Measurements from ENCODE around the gene DLX6.

The DLX6 gene

GRCh38 chr7:96996111-96996957, 9.0 kb upstream of the DLX6 start:
- no peak for DNase-seq (ENCODE audit: low spot score)

- no peak for DNase-seq (ENCODE audit: low spot score)
These were observed 8.3 kb upstream of the DLX6 start for GRCh38 chr7:96996958-96997511.

DNA sequence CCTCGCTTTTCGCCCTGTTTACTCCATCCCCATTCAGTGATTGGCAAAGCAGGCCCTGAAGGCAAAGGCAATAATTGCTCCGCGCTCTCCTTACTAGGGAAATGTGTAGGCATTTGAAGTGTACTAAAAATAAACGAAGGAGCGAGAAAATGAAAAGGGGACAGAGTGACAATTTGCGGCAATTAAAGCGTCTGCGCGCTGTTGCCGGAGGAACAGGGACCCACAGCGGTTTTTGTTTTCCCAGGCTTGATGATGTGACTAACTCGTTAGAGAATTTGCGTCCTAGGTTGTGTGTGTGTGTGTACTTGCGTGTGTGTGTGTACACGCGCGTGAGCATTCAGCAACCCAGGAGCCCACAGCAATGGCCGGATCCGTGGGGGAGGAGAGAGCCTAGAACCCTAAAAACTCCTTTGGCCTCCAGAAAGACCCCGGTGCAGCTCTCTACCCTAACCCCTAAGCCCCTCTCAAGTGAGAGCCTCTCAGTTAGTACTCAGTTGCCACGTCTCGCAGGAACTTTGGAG, 7.8 kb upstream of the DLX6 start:
- DNase-seq (ENCODE audit: low spot score): no peak

DNA sequence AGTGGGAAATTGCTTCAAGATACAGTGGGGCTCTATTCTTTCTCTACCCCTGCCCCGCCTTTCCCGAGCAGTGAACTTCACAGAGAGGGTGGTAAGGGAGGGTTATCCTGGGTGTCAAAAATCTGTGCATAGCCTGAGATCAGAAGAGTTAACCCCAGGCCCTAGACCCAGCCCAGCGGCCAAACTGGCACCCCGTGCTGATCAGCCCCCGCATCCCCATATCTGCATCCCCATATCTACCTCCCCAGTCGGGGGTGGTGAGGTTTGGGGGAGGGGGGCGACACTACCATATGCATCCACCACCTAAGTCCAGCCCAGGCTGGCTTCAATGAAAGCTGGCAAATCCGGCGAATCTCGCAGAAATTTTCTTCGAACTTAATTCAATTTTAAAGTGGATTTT, 7.0 kb upstream of the DLX6 start:
- no peak for DNase-seq (ENCODE audit: low spot score)

DNA sequence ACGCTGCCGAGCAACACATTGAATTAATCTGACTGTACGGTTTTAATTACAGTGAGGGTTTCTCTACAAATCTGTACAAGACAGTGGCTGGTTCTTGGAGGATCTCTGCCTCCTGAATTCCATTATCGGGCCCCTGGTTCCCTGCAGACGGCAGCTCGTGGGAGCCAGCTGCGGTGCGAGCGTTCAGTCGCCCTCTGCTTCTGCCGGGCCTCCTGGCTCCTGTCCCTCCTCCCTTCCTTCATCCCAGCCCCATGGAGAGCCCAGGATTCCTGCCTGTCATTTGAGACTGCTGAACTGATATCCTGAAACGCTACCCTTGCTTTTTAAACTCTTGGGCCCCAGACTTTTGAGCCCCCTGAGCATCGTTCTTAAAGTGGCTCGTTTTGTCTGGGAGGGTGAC, 6.6 kb upstream of the DLX6 start:
- DNase-seq (ENCODE audit: low spot score): no peak

GRCh38 chr7:97001221-97001620, 4.1 kb upstream of the DLX6 start:
- DNase-seq (ENCODE audit: low spot score): no peak

GRCh38 chr7:97001656-97002554, 3.4 kb upstream of the DLX6 start:
- no peak for DNase-seq (ENCODE audit: low spot score)

DNA sequence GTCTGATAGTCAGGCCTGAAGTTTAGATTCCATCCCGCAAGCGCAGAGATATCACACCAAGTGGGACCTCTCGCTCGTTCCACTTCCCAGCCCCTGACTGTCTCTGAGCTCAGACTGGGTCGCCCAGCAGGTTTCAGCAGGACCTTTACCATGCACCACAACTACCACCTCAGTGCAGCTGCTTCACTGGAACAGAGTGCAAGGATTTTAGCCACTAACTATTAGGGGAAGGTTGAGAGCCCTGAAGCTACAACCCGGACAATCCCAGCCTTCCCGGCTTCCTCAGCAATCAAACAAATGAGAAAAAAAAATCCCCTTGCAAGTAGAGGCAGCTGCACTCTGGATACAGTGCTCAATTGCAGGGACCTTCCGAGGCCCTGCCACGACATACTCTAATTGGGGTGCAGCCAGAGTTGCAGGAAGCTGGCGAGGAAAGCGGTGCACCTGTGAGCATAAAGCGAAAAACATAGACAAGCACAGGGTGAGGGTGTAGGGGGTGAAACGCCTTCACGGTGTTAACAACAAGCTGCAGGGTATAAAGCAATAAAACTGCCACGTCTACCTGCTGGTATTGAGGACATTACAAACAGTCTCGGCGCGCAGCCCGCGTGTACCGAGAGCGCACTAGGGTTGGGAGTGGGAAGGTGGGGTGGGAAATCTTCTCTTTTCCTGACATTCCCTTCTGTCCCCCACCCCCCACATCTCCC, 2.6 kb upstream of the DLX6 start:
- DNase-seq (ENCODE audit: low spot score): no peak

DNA sequence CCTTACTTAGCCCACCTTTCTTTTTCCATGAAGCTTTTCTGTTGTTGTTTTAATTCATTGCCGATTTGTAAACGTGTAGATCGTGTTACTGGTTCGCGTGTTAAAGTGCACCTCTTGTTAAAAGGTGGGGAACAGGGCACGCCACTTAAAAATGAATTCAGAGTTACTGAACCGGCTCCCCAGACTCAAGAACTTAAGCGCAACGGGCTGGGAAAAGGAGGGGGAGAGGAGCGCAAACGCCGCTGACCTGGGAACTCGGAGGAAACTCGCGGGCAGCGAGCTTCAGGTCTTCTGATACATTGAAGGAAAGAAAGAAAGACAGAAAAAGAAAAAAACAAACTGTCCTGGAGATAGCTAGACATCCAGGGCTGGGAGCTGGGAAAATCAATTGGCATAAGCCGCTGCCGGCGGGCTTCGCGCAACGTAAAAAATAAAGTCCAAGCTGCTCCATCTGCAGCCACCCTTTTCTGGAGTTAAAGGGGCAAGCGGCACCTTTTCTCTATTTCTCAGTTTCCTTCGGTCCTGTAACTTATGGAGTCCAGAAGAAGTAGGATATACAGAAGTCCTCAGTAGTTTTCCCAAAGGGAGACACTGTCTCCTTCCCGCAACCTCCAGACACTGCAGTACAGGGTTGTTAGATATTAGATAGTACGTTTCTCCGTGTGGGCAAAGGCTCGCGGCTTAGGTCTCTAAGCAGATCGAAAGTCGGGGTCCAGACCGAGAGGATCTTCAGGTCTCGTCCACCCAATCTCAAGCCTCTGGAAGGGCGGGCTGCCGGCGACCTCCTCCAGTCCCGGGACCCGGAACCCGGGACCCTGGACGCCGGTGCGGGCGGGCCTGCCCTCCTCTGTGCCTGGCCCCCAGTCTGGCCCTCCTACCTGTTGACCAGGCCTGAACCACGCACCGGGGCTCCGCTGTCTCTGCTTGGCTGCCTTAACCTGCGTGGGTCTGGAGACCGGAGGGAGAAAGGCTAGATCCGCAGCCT, 1.8 kb upstream of the DLX6 start:
- DNase-seq (ENCODE audit: low spot score): no peak

DNA sequence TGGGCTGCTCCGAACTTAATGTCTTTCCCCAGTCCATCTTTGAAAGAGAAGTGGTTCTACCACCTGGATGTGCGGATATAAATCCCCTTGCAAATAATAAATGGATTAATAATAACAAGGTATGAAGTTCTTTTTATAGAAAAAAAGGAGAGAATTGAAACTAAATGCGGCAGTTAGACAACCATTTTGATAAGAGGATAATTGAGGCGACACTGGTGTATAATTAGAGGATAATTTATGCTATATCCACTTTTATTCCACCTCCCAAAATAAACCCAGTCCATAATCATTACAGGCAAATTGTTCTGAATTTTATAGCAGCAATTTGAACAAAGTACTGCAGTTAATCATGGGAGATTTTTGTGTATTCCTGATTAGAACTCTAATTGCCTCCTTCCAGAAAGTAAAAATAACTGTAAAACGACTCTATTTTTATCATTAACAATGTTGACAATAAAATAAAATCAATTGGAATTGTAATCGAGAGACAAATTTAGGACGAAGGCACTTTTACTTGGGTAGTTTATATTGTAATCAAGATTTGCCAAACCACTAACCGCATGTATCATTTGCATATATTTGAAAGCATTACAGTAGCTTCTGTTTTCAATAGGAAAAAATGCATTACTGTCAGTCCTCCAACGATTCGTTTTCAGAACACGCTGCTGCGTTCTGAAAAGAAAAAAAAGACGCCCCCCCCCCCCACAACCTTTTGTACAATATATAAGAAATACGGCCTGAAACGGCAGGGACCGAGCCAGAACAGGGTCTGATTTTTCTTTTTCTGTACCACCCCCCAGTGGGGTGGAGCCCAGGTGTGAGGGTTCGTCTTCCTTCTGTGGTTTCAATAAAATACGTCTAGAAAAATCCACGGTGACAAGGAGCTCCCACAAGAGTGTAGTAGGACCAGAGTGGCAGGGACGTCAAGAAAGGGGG, 838 bp upstream of the DLX6 start:
- no peak for DNase-seq (ENCODE audit: low spot score)

DNA sequence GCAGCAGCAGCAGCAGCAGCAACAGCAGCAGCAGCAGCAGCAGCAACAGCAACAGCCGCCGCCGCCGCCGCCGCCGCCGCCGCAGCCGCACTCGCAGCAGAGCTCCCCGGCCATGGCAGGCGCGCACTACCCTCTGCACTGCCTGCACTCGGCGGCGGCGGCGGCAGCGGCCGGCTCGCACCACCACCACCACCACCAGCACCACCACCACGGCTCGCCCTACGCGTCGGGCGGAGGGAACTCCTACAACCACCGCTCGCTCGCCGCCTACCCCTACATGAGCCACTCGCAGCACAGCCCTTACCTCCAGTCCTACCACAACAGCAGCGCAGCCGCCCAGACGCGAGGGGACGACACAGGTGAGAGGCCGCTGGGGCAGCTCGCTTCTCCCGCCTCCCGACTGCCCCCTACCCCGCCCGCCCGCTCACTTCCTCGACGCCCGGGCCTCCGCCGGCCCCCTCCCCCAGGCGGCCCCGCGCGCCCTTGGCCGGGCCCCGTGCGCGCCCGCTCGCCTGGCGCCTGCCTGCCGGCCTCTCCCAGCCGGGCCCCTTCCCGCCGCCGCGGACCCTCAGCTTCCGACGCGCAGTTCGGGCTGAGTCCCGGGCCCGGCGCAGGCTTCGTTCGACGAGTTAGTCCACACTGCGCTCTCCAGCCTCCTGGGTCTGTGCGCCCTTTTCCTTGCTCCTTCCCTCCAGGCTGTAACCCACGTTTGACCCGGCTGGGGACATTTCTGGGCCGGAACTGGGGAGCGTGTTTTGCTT, 882 bp downstream of the DLX6 start:
- DNase-seq (ENCODE audit: low spot score): peak; percentile 2

- DNase-seq (ENCODE audit: low spot score): no peak
These were observed 1.6 kb downstream of the DLX6 start for GRCh38 chr7:97006816-97007582.

GRCh38 chr7:97007583-97007861, 2.2 kb downstream of the DLX6 start:
- no peak for DNase-seq (ENCODE audit: low spot score)

- DNase-seq (ENCODE audit: low spot score): no peak
These were observed 3.0 kb downstream of the DLX6 start for GRCh38 chr7:97008275-97008917.

DNA sequence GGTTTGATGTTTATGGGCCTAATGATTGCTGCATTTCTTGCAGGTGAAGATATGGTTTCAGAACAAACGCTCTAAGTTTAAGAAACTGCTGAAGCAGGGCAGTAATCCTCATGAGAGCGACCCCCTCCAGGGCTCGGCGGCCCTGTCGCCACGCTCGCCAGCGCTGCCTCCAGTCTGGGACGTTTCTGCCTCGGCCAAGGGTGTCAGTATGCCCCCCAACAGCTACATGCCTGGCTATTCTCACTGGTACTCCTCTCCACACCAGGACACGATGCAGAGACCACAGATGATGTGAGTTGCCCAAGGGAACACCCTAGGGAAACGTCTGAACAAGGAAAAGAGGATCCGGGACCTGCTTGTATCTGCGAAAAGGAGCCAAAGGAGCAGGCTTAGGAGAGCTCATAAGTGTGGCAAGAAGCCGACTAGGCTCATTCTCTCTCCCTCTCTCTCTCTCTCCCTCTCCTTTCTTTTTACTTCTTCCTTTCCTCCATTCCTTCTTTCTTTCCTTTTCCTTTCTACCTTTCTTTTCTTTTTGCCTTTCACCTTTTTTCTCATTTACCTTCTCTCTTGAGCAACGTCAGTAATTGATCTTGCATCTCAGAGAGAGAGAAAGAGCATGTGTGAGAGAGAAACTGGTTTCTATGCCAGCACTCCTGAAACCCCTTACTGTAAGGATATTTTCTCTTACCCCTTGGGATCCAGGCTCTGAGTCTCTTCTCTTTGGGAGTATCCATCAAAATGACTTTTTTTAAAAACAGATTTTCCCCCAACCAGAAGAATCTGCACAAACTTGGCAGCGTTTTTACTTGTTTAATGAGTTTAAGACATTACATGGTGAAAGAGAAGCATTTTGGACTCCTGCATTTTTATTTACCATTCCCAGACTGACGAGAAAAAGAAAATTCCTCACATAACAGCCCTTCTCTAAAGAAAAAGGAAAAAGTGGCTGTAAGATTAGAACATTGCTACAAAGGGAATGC, 4.7 kb downstream of the DLX6 start:
- no peak for DNase-seq (ENCODE audit: low spot score)

GRCh38 chr7:97011104-97011503, 5.8 kb downstream of the DLX6 start:
- DNase-seq (ENCODE audit: low spot score): no peak

Data from CD4-positive, alpha-beta T cell treated with Interleukin-15 for 4 hours (primary cell).